ENCODE data around the gene HDAC8.

HDAC8 gene

GRCh38 chrX:72313707-72314641, 258.7 kb downstream of the HDAC8 start:
- DNase-seq = no peak

DNA sequence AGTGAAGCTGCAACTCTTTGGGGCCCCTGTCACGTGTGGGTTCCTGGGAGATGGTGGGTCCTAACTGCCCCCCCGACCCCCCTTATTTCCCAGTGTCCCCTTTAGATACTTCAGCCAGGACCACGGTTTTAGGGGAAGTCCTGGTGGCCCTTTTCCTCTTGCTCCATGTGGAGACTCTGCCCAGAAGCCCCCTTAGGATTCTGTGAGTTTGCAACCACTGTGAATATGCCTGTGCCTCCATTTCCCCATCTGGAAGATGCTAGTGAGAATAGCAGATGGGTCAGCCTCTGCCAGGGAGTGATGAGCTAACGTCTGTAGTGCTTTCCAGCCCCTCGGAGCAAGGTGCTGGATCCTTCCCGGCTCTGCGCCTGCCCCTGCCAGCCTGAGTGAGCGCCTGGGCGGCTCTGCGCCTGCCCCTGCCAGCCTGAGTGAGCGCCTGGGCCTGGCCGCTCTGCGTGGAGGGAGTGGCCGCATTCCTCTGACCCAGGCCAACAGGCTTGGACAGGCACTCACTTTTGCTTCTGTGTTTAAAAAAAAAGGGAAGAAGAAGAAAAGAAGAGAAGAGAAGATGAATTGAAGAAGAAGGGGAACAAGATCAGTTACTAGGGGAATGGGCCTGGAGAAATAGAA, 260.2 kb downstream of the HDAC8 start:
- DNase-seq = no peak

- no peak for DNase-seq
These were observed 263.2 kb downstream of the HDAC8 start for GRCh38 chrX:72309297-72310071.

DNA sequence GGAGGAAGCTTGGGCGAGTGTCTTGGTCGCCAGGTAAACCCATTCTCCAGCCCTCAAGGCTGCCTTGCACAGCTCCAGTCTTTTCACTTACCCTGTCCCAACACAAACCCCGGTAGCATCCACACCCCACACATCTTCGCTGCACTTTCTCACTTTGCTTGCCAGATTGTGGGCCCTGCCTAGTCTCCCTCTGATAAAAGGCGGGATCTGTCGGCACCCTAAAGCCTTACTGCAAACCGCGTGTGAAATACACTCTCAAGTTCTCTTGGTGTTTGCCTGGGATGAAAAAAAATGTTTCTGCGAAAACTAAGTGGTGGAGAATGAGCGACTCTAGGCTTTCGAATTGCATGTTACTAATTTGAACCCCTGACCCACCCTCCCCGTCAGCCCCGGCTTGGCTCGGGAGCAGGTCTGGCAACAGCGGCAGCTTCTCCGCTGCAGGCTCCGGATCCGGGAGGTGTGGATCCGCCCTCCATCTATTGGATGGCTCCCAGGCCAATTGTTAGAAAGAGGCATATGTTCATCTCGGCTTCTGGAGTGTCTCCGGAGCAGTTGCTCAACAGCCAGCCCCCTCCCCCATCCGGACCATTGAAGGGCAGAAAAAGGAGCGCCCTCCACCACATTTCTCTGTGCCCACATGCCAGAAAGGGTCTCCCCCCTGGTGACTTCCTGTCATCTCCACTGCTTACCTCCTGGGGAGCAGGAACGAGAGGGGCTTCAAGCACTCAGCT, 263.9 kb downstream of the HDAC8 start:
- peak in 1 of 2 experiments; percentile 5 for DNase-seq

DNA sequence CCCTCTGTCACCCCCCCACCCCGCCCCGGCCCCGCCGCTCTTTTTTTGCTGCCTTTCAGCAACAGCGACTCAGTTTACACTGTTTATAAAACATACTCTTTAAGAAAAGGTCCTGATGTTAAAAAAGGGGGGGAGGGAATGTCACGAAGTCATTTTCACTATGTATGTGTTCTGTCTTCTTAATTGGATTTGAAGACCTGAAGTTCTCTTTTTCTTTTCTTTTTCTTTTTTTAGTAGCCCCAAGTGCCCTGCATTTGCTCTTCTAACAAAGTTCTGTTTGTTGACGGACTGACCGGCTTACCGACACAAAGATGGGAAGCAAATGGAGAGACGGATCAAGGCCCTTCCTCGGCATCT, 264.5 kb downstream of the HDAC8 start:
- DNase-seq = no peak

- DNase-seq = no peak
These were observed 265.0 kb downstream of the HDAC8 start for GRCh38 chrX:72307646-72308051.

DNA sequence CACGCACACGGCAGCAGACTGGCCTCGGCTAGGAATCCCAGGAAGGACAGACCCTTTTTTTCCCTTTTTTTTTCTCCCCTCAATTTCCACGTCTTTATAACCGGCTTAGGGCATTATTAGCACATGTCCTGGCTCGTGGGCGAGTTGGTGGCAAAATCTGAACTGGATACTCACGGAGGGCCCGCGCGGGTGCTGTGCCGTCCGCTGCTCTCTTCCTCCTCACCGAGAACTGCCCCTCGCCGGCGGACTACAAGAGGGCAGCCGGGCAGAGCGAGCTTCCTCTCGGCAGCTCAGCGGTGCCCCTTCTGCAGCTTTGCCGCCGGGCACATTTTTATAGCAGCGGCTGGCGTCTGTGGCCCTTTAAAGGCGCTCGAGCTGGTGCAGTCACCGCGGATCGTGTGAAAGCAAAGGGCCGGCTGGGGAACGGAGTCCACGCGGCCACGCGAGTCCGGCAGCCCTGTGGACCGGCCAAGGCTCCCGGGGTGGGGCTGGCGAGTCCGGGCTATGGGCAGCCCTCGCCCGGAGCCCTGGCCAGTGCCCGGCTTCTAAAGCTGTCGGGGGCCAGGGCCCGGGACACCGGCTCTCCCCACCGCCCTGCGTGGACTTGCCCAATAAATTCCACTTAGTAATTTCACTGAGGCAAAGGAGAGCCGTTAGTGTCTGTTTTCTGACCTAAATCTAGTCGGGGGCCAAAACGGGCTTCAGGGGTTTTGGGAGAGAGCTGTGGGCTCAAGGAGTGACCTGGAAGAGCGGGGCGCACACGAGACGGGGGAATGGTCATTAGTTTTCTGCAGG, 265.6 kb downstream of the HDAC8 start:
- DNase-seq = no peak

GRCh38 chrX:72306085-72306801, 266.4 kb downstream of the HDAC8 start:
- DNase-seq = no peak

- no peak for DNase-seq
These were observed 267.2 kb downstream of the HDAC8 start, which contains the start of gene CITED1 for GRCh38 chrX:72305286-72306084. CITED1 (minus strand) TSS chrX:72305914; CDS start chrX:72302869, 3,045 bp downstream.

- no peak for DNase-seq
These were observed 267.8 kb downstream of the HDAC8 start for GRCh38 chrX:72304877-72305276.

- no peak for DNase-seq
These were observed 270.9 kb downstream of the HDAC8 start for GRCh38 chrX:72301781-72302180.

DNA sequence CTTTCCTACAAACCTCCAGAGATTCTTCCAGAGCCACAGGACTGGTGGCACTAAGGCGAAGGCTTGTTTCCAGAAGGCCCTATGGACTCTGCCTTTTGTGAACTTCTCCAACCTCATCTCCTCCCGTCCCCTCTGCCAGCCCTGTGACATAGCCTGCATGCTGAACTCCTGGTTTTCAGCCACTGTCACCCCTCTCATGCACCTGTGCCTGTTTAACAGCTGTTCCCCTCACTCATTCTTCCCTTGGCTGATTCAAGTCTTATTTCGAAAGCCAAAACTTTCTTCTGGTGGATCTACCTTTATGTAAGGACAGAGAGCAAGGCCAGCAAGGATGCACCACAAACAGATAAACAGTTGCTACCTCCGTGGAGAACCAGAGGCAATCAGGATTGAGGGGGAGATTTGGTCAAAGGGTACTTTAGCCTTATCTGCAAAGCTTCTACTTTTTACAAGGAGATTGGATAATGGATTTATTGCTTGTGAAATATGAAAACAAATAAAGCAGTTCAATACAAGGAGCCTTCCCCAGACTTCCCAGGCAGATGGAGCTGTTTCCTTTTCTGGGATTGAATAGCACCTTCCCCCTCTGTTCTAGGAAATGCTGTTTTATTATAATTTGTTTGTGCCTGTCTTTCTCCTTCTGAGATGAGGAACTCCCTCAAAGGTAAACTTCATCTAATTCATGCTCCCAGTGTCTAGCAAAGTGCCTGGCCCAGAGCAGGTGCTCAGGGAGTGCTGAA, 272.6 kb downstream of the HDAC8 start:
- no peak for DNase-seq

- no peak for DNase-seq
These were observed 274.5 kb downstream of the HDAC8 start for GRCh38 chrX:72297953-72298730.

DNA sequence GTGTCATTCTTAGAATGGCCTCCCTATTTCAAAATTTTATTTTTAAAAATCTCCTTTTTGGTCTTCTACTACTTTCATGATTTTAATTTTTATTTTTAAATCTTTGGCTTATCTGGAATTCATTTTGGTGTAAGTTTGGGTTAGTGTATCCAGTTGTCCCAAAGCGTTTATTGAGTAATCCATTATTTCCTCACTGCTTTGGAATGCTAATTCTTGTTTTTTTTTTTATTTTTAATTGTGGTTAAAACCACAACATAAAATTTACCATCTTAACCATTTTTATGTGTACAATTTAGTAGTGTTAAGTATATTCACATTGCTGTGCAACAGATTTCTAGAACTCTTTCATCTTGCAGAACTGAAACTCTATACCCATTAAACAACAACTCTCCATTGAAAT, 275.7 kb downstream of the HDAC8 start:
- DNase-seq = no peak

GRCh38 chrX:72295745-72296144, 276.9 kb downstream of the HDAC8 start:
- no peak for DNase-seq

DNA sequence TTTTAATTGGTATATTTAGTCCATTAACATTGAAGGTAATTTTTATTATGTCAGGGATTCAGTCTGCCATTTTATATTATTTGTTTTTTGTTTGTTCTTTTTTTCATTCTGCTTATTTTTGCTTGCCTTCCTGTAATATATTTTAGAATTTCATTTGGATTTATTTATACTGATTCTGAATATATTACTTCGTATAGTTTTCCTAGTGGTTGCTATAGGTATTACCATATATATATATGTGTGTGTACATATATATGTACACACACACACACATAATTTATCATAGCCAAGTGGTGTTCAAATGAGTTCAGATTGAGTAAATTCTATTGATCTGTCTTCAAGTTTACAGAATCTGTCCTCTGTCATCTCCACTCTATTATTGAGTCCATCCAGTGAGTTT, 278.1 kb downstream of the HDAC8 start:
- no peak for DNase-seq

- no peak for DNase-seq
These were observed 290.3 kb downstream of the HDAC8 start for GRCh38 chrX:72282302-72282701.

- no peak for DNase-seq
These were observed 292.3 kb downstream of the HDAC8 start for GRCh38 chrX:72280321-72280845.
